Measurements from ENCODE around the gene AANAT.

AANAT gene

DNA sequence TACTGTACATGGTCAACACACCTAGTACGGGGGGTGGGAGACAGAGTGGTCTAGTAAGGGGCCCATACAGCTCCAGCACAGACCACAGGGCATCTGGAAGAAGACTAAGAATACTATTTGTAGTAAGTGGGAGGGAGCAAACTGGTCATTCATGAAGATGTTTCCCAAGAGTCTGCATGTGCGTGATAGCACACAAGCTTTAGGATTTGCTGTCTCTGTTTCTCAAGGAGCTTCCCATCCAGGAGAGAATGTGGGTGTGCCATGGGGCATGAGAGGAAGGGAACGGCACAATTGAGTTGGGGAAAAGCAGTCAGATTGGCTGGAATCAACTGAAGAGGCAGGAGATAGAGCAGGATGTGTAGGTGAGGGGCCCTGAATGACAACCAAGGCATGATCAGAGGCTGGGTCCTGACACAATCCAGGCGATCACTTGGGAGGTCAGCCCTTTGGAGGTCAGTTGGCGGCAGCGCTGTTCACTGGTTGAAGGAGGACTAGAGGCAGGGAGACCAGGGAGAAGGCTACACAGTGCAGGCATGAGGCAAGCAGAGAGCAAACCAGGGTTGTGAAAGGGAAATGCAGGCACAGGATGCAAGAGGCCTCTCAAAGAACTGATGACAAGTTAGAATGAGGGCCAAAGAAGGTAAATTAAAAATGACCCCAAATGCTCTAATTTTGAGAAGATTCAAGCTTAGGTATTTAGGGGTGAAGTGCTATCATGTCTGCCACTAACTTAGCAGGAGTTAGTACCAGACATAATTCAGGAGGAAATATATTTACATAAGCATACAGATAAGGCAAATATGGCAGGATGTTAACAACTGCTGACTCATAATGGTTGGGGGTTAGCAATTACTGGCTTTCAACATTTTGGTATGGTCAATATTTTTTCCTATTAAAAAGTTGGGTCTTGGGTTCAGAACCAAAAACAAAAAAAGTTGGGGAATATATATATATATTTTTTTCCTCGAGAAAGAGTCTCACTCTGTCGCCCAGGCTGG lies 24.8 kb upstream of the AANAT start:
- DNase-seq (ENCODE audit: low read depth in 2 of 2) = no peak

DNA sequence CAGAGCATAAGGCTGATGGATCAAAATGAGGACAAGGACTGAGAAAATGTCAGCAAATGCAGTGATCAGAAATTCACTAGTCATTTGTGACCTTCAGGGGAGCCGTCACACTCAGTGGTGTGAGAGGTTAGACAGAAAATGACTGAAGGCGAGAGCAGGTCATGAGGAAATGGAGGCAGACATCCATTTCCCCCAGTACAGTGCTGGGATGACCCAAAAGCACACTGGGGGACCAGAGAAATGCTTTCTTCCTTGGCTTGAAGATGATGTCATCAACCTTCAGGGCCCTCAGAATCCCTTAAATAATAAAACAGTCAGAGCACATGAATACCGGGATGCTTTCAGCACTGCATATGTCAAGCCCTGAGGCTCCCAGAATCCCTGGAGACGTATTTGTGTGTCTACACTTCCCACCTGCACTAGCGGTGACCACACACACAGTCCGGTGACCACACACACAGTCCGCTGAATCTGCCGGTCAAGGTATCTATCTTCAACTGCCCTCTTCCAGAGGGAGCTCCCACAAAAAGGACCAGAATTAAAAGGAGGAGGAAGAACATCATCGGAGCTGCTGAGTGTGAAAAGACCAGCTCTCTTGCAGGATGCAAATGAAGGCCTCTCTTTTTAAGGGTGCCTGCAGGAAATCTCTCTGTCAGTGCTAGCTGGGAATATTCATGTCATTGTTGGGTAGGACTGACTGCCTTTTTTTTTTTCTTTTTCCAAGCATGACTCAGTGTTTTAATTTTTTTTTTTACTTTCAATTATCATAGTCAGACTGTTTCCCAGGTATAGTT lies 22.7 kb upstream of the AANAT start:
- no peak for DNase-seq (ENCODE audit: low read depth in 2 of 2)

GRCh38 chr17:76445697-76446448 lies 21.5 kb upstream of the AANAT start:
- no peak for DNase-seq (ENCODE audit: low read depth in 2 of 2)

DNA sequence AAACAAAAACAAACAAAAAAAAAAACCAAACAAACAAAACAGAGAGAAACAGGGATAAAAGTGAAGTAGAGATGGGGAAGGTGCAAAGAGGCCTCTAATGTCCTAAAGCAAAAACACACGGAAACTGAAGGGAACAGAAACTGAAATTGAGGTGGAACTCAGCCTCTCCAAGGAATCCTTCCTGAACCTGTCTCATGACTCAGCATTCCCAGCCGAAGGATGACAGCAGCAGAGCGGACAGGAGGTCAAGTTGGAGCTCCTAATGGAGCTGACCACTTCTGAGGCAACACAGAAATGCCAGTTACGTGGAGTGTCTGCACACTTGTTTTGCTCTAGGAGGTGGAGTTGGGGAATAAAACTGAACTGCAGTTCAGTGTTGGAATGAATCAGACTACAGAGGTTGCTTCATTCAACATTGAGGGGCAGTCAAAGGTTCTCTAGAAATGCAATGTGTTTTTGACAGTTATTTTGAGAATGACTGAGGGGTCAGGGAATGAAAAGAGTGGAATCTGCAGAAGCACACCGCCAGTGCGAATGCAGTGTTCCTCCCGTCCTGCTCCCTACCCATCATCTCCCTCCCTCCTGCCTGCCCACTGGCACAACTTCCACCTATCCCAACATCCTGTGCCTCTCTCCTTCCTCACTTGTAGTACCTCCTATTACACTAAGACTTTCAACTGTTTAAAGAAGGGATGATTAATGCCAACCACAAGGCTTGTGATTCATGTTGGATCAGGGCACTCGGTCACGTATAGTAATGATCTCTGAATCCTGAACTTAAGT lies 20.8 kb upstream of the AANAT start:
- no peak for DNase-seq (ENCODE audit: low read depth in 2 of 2)

DNA sequence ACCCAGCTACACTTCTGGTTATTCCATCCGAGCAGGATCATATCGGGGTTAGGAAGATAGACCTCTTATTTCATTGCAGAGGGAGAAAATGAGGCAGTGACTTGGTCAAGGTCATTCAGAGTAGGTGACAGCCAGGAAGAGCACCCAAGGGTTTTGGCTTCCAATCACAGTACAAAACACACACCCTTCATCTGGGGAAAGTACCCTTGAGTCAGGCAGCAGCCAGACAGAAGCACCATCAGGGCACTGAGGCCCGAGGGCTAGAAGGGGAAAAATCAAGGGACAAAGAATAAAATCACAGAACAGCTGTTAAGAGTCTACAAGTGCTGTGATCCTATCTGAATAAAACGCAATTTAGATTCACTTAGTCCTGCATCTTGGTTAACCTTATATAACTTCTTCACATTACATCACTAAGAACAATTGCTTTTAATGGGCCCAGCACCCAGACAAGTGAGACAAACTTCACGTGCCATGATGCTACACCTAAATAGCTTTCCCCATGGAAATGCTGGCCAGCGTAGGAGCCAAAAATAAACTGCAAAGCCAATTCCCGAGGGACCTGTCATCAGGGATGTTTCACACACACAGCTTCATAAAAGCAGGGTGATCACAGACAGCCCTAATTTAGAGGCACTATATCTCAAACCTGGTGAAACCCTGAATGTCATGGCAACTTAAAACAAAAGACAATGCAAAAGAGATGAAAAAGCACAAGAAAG lies 19.3 kb upstream of the AANAT start:
- DNase-seq (ENCODE audit: low read depth in 2 of 2) = no peak

DNA sequence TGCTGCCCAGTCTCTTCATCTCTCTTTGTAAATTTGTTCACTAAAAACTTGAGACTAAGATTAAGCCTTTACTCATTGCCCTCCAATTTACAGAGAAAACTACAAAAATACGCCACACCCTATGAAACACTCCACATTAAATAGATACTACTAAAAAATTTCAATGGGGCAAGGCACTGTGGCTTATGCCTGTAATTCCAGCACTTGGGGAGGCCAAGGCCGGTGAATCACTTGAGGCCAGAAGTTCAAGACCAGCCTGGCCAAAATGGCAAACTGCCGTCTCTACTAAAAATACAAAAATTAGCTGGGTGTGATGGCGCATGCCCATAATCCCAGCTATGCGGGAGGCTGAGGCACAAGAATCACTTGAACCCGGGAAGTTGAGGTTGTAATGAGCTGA lies 18.3 kb upstream of the AANAT start:
- DNase-seq (ENCODE audit: low read depth in 2 of 2) = no peak

DNA sequence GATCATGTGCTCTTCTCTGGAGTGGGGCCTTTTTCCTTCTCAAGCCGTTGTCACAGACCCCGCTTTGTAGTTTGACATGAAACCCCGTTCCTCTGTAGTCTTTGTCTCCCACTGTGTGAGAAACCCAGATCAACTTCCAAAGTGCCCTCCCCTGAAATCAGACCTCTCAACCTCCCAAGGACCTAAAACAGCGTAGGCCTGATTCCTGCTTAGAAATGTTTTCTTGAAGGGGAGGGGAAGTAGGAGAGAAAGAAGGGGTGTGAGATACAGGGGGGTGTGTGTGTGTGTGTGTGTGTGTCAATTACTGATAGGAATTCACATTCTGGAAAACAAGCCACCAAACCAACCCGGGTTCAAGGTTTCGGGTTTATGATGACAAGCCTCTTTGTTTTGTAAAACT lies 15.9 kb upstream of the AANAT start:
- no peak for DNase-seq (ENCODE audit: low read depth in 2 of 2)

GRCh38 chr17:76452127-76452659 lies 15.2 kb upstream of the AANAT start:
- DNase-seq (ENCODE audit: low read depth in 2 of 2) = no peak

- DNase-seq (ENCODE audit: low read depth in 2 of 2) = peak; percentile 75 to 83
Observed at GRCh38 chr17:76452660-76453430, 14.6 kb upstream of the AANAT start, which contains the start of gene UBE2O. Gene UBE2O, minus strand, starts transcription at chr17:76453152. Its CDS starts 11 bp downstream, at chr17:76453141.

- no peak for DNase-seq (ENCODE audit: low read depth in 2 of 2)
Observed at GRCh38 chr17:76453431-76453743, 14.0 kb upstream of the AANAT start.

- DNase-seq (ENCODE audit: low read depth in 2 of 2) = no peak
Observed at GRCh38 chr17:76458580-76459490, 8.6 kb upstream of the AANAT start.

DNA sequence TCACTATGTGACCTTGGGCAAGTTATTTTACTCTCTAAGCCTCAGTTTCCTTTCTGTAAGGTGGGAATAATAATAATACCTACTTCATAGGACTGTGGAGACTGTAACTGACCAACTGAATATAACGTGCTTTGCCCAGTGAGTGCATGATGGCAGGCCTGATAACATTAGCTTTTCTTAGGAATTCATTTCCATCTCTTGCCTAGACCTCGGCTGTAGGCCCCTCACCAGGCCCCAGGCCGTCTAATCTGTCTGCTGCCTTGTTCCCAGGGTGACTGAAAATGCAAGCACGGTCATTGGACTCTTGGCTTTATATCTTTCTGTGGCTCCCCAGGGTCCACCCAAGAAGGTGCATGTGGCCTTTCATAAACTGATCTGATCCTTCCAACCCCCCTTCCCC lies 7.7 kb upstream of the AANAT start:
- no peak for DNase-seq (ENCODE audit: low read depth in 2 of 2)

DNA sequence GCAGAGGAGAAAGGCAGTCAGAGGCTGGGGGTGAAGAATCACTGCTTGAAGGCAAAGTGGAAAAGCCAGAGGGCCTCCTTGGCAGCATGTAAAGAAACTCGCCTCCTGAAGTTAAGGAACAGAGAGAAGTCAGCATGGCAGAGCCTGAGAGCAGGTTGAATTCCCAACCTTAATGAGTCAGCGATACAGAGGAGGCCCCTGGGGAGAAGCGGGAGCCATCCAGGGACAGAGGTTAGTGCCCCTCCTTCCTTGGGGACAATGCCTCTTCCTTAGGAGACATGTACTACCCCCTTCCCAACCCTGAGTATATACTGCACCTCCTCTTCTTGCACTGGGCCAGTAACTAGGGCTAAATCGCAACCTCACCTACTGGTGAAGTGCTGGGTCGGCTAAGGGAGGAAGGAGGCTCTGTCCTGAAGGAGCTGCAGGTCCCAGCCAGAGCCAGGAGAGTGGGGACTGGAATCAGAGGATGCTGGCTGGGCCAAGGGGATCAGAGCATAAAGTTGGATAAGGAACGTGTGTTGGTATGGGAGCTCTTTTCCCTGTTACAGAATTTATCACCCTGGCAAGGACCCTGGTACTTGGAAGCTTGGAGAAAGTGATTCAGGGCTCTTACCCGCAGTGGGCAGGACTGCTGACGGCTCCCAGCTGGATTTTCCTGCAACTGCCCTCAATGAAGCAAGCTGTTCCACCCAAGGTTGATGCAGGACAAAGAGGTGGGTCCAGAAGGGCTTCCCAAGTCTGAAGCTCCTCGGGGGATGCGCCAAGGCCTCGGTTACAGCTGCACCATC lies 5.4 kb upstream of the AANAT start:
- no peak for DNase-seq (ENCODE audit: low read depth in 2 of 2)

- no peak for DNase-seq (ENCODE audit: low read depth in 2 of 2)
Observed at GRCh38 chr17:76462556-76463290, 4.7 kb upstream of the AANAT start.

- DNase-seq (ENCODE audit: low read depth in 2 of 2) = no peak
Observed at GRCh38 chr17:76466775-76467130, 650 bp upstream of the AANAT start.

- DNase-seq (ENCODE audit: low read depth in 2 of 2) = no peak
Observed at GRCh38 chr17:76467809-76468633, 618 bp downstream of the AANAT start.

All from stimulated activated CD8-positive, alpha-beta memory T cell treated with anti-CD3 and anti-CD28 coated beads, Interleukin-15, amount 100 ng/mL, for 4 hours (primary cell).